Measurements from ENCODE around the gene CCNY. TPM values are rescaled to one million over a fixed set of nuclear protein-coding genes. Genes with fewer than 3 reads are reported as not detected.

CCNY gene
- total and polyA plus RNA-seq, 2 of the 13 experiments (the other 11 are each of a cell fraction or from before 2014, with no cell fraction given): 48.2 to 54.7 TPM

- DNase-seq (ENCODE audit: low spot score): no peak
- H4K20me1 ChIP-seq (ENCODE audit: insufficient read depth, low read length): peaks cover 5% of the 10 kb centered on the region; the same call in 1 of the 2 replicates
- H3K4me3 ChIP-seq (replicated peaks in 1 of 3; ENCODE audit: insufficient read depth in 1 of 3, low read depth in 2 of 3, low read length in 3 of 3): no peak overlapping the region
- H3K36me3 ChIP-seq (replicated peaks in 1 of 2; ENCODE audit: control insufficient read depth in 1 of 2, insufficient read depth in 2 of 2, low read length in 2 of 2): no peaks in the 10 kb centered on the region; a peak in 2 of 5 replicates
- no peak for TF ChIP-seq HNF1A (IDR thresholded peaks at IDR 0.05; ENCODE audit: low read depth)
- no peak for TF ChIP-seq HNF1A (CRISPR knock-in tag; IDR thresholded peaks at IDR 0.05; ENCODE audit: borderline replicate concordance)
- no peak for TF ChIP-seq ZNF512B (CRISPR knock-in tag; IDR thresholded peaks at IDR 0.05; ENCODE audit: borderline replicate concordance)
- no peak for TF ChIP-seq ARNT (IDR thresholded peaks at IDR 0.05)
- TF ChIP-seq DRAP1 (CRISPR knock-in tag; IDR thresholded peaks at IDR 0.05): no peak
- TF ChIP-seq FOXO1 (CRISPR knock-in tag; IDR thresholded peaks at IDR 0.05): no peak
- no peak for TF ChIP-seq NR2F6 (IDR thresholded peaks at IDR 0.05)
- TF ChIP-seq NR2F6 (CRISPR knock-in tag; IDR thresholded peaks at IDR 0.05): no peak
- no peak for TF ChIP-seq ZBTB10 (CRISPR knock-in tag; IDR thresholded peaks at IDR 0.05; ENCODE audit: borderline replicate concordance)
- no peak for TF ChIP-seq ZBTB46 (CRISPR knock-in tag; IDR thresholded peaks at IDR 0.05; ENCODE audit: borderline replicate concordance)
- TF ChIP-seq ZNF317 (CRISPR knock-in tag; IDR thresholded peaks at IDR 0.05): no peak
- no peak for FAIRE-seq
- H3K27ac ChIP-seq (ENCODE audit: extremely low read length, insufficient read depth, low read length): no peak overlapping the region
- peaks cover 20% of the 10 kb centered on the region for H3K9me3 ChIP-seq (ENCODE audit: low read length)
- intact Hi-C loops (cut with micrococcal nuclease; ENCODE audit: unreplicated experiment) (no loop called here), in situ Hi-C loops (cut with HindIII; ENCODE audit: extremely low pct_ligation_motif_present, low pct_unique_long_range_greater_than_20kb) (no loop called here)
- ATAC-seq: no peak
- CTCF ChIA-PET (ENCODE audit: low intra/inter-chr PET ratio, low total read pairs): no interaction called here
- WGBS (ENCODE audit: low lambda C conversion rate): 94% methylated on average over 4 of the region's 4 CpGs
- H3K4me2 ChIP-seq (ENCODE audit: low read depth, low read length): no peak overlapping the region
- no peak overlapping the region for H2AFZ ChIP-seq (ENCODE audit: low read length)
- POLR2A ChIA-PET: interaction anchor here (1.1 kb wide), 1 partner anchor 72 kb away, joined by 3 read pairs; no protein-coding TSS in a partner anchor
- H3K9ac ChIP-seq (ENCODE audit: insufficient read depth, low read depth, low read length): no peak overlapping the region
- peaks cover 36% of the 10 kb centered on the region for H3K4me1 ChIP-seq (ENCODE audit: insufficient read depth, low read length)
- H3K27me3 ChIP-seq (ENCODE audit: control insufficient read depth in 1 of 2, insufficient read depth in 2 of 2, low read length in 2 of 2): no peaks in the 10 kb centered on the region
- peaks cover 71% of the 10 kb centered on the region for H3K79me2 ChIP-seq (ENCODE audit: insufficient read depth, low read length)
- BruUV-seq (replicated peaks): no TSS peak
These were observed 101.5 kb downstream of the CCNY start for GRCh38 chr10:35437829-35438228.

All from HepG2 (cell line).